ENCODE data around the gene PLD3. TPM values are rescaled to one million over a fixed set of nuclear protein-coding genes. Genes with fewer than 3 reads are reported as not detected.

PLD3 gene, protein sequence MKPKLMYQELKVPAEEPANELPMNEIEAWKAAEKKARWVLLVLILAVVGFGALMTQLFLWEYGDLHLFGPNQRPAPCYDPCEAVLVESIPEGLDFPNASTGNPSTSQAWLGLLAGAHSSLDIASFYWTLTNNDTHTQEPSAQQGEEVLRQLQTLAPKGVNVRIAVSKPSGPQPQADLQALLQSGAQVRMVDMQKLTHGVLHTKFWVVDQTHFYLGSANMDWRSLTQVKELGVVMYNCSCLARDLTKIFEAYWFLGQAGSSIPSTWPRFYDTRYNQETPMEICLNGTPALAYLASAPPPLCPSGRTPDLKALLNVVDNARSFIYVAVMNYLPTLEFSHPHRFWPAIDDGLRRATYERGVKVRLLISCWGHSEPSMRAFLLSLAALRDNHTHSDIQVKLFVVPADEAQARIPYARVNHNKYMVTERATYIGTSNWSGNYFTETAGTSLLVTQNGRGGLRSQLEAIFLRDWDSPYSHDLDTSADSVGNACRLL
- total RNA-seq, result 10 to 100 TPM; 79.6 to 85.5 TPM

DNA sequence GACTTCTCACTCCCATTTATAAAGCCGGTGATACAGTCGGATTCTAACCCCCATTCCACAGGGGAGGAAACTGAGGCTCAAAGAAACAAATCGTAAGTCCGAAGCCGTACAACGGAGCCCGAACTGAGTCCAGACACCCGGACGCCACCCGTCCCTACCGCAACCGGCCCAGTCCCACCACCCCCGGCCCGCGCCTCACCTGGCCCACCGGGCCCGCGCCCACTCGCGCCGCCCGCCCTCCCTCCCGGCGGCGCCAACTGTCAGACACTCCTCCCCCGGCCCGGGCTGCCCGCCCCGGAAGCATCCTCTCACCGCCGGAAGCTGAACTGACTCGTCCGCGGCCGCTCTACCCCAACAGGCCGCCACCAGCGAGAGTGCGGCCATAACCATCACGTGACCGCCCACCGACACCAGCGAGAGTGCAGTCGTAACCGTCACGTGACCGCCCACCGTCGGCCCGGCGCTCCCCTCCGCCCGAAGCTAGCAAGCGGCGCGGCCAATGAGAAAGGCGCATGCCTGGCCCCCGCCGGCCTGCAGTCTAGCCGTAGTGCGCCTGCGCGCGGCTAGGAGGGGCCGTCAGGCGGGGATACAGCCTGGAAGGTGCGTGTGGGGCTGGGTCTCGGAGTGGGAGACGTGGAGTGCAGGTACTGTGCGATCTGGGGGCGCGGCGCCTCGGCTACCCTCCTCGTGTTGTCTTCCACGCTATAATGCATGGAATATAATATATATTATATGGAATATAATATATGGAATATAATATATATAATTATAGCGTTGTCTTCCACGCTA is at the start of gene PLD3, which contains the start of gene C19orf47:
Gene PLD3 (plus strand): TSS at position 571 of the 789 bp plus-strand sequence. CDS start 17,789 bp downstream, outside the sequence.
Gene C19orf47 (minus strand): TSS at position 273 of the 789 bp plus-strand sequence. CDS start 6,540 bp downstream, outside the sequence.

DNA sequence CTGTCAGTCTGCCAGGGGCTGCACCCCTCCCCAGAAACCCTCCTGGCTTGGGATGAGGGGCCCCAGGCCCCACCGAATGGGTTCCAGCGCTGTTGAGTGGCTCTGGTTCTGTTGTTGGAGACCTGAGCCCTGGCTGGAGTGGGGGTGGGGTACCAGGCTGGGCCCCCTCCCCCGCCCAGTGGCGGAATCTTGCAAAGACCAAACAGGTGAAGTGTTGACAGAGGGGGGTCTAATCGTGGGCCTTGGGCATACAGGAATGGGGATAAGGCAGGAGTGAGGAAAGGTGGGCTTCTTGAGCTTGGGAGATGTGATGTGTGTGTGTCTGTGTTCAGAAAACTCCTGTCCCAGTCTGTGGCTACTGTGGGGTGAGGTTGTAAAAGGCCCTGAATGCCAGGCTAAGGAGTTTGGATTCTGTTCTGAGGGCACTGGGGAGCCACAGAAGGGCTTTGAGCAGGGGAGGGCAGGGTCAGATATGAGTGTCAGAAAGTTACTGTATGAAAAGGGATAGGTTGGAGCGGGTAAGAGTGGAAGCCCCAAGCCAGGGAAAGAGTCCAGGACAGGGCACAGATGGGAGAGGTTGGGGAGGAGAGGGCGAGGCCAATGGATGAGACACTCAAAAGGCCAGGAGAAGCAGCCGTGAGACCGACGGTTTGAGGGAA is 41.7 kb downstream of the PLD3 start, which contains the start of gene HIPK4:
Gene HIPK4 (minus strand): TSS at position 98 of the 659 bp plus-strand sequence. CDS start 279 bp downstream, outside the sequence.

DNA sequence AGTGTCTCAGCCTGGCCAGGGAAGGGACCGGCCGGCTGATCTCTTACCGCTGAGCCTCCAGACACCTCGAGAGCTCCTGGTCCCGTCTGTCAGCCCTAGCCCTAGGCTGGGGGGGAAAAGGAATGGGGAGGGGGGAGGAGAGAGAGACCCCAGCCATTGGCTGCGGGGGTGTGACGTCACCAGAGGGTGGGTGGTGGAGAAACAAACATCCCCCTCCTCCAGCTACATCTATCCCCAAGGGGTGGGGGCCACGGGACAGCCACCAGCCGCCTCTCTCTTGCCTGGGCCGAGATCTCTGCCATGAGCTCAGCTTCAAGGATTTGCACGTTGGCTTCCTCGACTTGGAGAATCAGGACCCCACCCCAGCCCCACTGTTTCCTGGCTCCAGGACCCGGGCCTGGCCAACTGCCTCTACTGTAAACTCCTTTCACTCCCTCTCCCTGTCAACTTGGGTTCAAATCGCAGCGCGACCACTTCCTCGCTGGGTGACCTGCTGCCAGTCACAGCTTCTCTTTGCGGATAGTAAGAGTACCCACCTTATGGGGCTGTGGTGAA is 64.9 kb downstream of the PLD3 start, which contains the start of gene PRX:
Gene PRX (minus strand): TSS at position 88 of the 555 bp plus-strand sequence. CDS start 5,446 bp downstream, outside the sequence.

DNA sequence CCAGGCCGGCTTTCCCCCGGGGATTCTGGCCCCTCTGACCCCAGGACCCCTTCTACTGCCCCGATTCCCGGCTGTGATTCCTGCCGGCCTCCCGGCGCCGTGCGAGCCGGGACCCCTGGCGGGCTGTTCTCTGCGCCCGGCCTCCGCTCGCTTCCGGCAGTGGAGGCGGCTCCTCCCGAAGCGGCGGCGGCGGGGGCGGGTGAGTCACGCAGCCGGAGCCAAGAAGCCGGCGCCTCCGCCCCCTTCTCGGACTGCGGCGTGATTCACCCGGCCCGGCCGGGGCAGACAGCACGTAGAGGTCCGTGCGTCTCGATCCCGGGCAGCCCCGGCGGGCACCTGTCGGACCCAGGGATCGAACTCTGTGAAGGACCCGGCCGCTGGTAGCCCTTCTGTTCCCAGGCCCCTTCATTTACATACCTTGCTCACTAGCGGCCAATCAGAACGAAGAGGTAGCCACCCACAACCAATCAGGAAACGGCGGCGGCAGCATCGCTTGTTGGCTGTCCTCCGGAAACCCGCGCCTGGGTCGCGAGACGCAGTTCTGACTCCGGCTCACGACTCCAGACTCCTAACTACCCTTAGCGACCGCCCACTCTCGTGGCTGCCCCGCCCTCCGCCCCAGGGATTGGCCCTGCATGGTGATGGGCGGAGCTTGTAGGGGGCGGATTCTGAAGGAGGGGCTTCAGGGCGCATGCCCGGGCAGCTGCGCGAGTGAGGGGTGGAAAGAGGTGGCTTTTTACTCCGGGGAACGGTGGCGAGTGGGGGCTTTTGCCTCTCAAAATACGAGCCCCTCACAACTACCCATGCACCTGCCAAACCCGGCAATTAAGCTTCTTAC is 77.2 kb downstream of the PLD3 start, which contains the start of gene SERTAD1:
Gene SERTAD1 (minus strand): TSS at position 543 of the 838 bp plus-strand sequence. CDS start 2,446 bp downstream, outside the sequence.

Small RNAs within 50 kb of the gene (microRNA-seq; reads per million reads assigned to microRNA genes)
- gene MIR6796 (ENCODE audit: borderline microRNAs expressed, borderline replicate concordance), result not detected

Other genes starting within 250 kb of the PLD3 start
- 10 to 100 TPM; 20.4 to 20.5 TPM for gene MAP3K10, start 157.3 kb upstream of the PLD3 start, total RNA-seq
- not detected for gene TTC9B, start 130.3 kb upstream of the PLD3 start, total RNA-seq
- under 1 TPM in 1 of 2 experiments, not detected in 1; 0.19 TPM for gene CCNP, start 122.0 kb upstream of the PLD3 start, total RNA-seq
- 100 to 1,000 TPM; 139 to 151 TPM for gene AKT2, start 63.4 kb upstream of the PLD3 start, total RNA-seq
- gene C19orf47, start 298 bp upstream of the PLD3 start, total RNA-seq, result 10 to 100 TPM; 17.9 to 18.0 TPM
- not detected for gene HIPK4, start 41.5 kb downstream of the PLD3 start, total RNA-seq
- gene PRX, start 64.7 kb downstream of the PLD3 start, total RNA-seq, result 1 to 10 TPM; 1.3 to 1.4 TPM
- gene SERTAD1, start 77.3 kb downstream of the PLD3 start, total RNA-seq, result 1 to 10 TPM; 8.7 to 9.0 TPM
- gene SERTAD3, start 95.6 kb downstream of the PLD3 start, total RNA-seq, result 10 to 100 TPM; 12.0 to 13.9 TPM
- gene BLVRB, start 117.0 kb downstream of the PLD3 start, total RNA-seq, result 10 to 100 TPM; 14.6 to 17.7 TPM
- under 1 TPM; 0.10 to 0.40 TPM for gene SPTBN4, start 118.3 kb downstream of the PLD3 start, total RNA-seq
- 100 to 1,000 TPM; 110 to 119 TPM for gene SHKBP1, start 228.2 kb downstream of the PLD3 start, total RNA-seq

Data from activated naive CD4-positive, alpha-beta T cell treated with anti-CD3 and anti-CD28 coated beads, Interleukin-2, amount 10 ng/mL, durations not matched to agents 5 hours and 36 hours (primary cell).